ENCODE measurements around the gene SPO11.
A peak's percentile ranks its signal among the peaks of the same experiment; 100 is the strongest.

SPO11 gene

GRCh38 chr20:57372581-57373350 lies 43.2 kb downstream of the SPO11 start:
- no peak for DNase-seq (ENCODE audit: low read depth)
- no peak for TF ChIP-seq MAX (IDR thresholded peaks at IDR 0.05; ENCODE audit: low read depth, low read length)
- no peak for TF ChIP-seq CTCF (IDR thresholded peaks at IDR 0.05; ENCODE audit: low read depth, low read length)
- TF ChIP-seq POLR2A (IDR thresholded peaks at IDR 0.05; ENCODE audit: extremely low read depth, insufficient read length) = no peak
- TF ChIP-seq MYC (IDR thresholded peaks at IDR 0.05; ENCODE audit: low read depth, low read length) = no peak
- H3K4me3 ChIP-seq (ENCODE audit: low read depth, low read length) = no peak overlapping the region

GRCh38 chr20:57374343-57374930 lies 44.8 kb downstream of the SPO11 start:
- TF ChIP-seq MYC (IDR thresholded peaks at IDR 0.05; ENCODE audit: low read depth, low read length) = peak; percentile 59; the same call in 1 of the 2 replicates
- no peak for TF ChIP-seq POLR2A (IDR thresholded peaks at IDR 0.05; ENCODE audit: extremely low read depth, insufficient read length)
- peak; percentile 85 for TF ChIP-seq MAX (IDR thresholded peaks at IDR 0.05; ENCODE audit: low read depth, low read length)
- H3K4me3 ChIP-seq (ENCODE audit: low read depth, low read length) = no peak overlapping the region
- DNase-seq (ENCODE audit: low read depth) = no peak

- H3K4me3 ChIP-seq (ENCODE audit: low read depth, low read length) = peak overlapping the region; percentile 33
- DNase-seq (ENCODE audit: low read depth) = peak; percentile 91
- TF ChIP-seq MYC (IDR thresholded peaks at IDR 0.05; ENCODE audit: low read depth, low read length) (no peak), POLR2A (IDR thresholded peaks at IDR 0.05; ENCODE audit: extremely low read depth, insufficient read length) (peak; percentile 33)
Measured at GRCh38 chr20:57374931-57375651, 45.5 kb downstream of the SPO11 start.

- TF ChIP-seq CTCF (IDR thresholded peaks at IDR 0.05; ENCODE audit: low read depth, low read length) (no peak), MYC (IDR thresholded peaks at IDR 0.05; ENCODE audit: low read depth, low read length) (no peak), MAX (IDR thresholded peaks at IDR 0.05; ENCODE audit: low read depth, low read length) (no peak), POLR2A (IDR thresholded peaks at IDR 0.05; ENCODE audit: extremely low read depth, insufficient read length) (no peak)
Measured at GRCh38 chr20:57375652-57376230, 46.1 kb downstream of the SPO11 start.

GRCh38 chr20:57377350-57377749 lies 47.7 kb downstream of the SPO11 start:
- DNase-seq (ENCODE audit: low read depth) = no peak
- TF ChIP-seq CTCF (IDR thresholded peaks at IDR 0.05; ENCODE audit: low read depth, low read length) (no peak), MYC (IDR thresholded peaks at IDR 0.05; ENCODE audit: low read depth, low read length) (no peak), POLR2A (IDR thresholded peaks at IDR 0.05; ENCODE audit: extremely low read depth, insufficient read length) (no peak), MAX (IDR thresholded peaks at IDR 0.05; ENCODE audit: low read depth, low read length) (no peak)
- H3K4me3 ChIP-seq (ENCODE audit: low read depth, low read length) = no peak overlapping the region

More at GRCh38 chr20:57375652-57376230, 46.1 kb downstream of the SPO11 start:
- no peak overlapping the region for H3K4me3 ChIP-seq (ENCODE audit: low read depth, low read length)
- no peak for DNase-seq (ENCODE audit: low read depth)

- no peak for DNase-seq (ENCODE audit: low read depth)
- TF ChIP-seq POLR2A (IDR thresholded peaks at IDR 0.05; ENCODE audit: extremely low read depth, insufficient read length) (no peak), MAX (IDR thresholded peaks at IDR 0.05; ENCODE audit: low read depth, low read length) (no peak), CTCF (IDR thresholded peaks at IDR 0.05; ENCODE audit: low read depth, low read length) (no peak), MYC (IDR thresholded peaks at IDR 0.05; ENCODE audit: low read depth, low read length) (no peak)
- H3K4me3 ChIP-seq (ENCODE audit: low read depth, low read length) = no peak overlapping the region
Measured at GRCh38 chr20:57378107-57378506, 48.5 kb downstream of the SPO11 start.
